Right lobe of liver (tissue), 6 donors: ENCODE measurements around the gene PRADC1. TPM values are rescaled to one million over a fixed set of nuclear protein-coding genes. Genes with fewer than 3 reads are reported as not detected.

ENCODE experiments used
- ATAC-seq, 4 donors: fragments of 200-7000 bp; cut with Tn5 transposase; one replicate each; pipeline ENCODE4 v1.9.1; 2020; ENCODE audit warnings: mild to moderate bottlenecking in 4 of 4, moderate library complexity in 4 of 4
- DNase-seq, 3 donors: peaks; one replicate each; pipeline ENCODE4 v3.0.0-alpha.2; 2020
- H3K27ac ChIP-seq, 3 donors: fragments of 200-600 bp; one replicate each; pipeline ENCODE4 v1.8.0; 2022
- H3K27me3 ChIP-seq, 2 donors: fragments of 200-600 bp; one replicate each; pipeline ENCODE4 v1.8.0; 2022
- H3K36me3 ChIP-seq, 4 donors: fragments of 200-600 bp; sonication (generic) in 1 of 4; one replicate each; pipeline versions ENCODE4 v1.5.1 to v1.8.0; 2017 to 2022; ENCODE audit warnings: control low read depth in 1 of 4
- H3K4me1 ChIP-seq, 4 donors: fragments of 200-600 bp; sonication (generic) in 1 of 4; one replicate each; pipeline versions ENCODE4 v1.5.1 to v1.8.0; 2017 to 2022; ENCODE audit warnings: control low read depth in 1 of 4
- H3K4me3 ChIP-seq, 3 donors: fragments of 200-600 bp; one replicate each; pipeline ENCODE4 v1.8.0; 2022
- H3K9me3 ChIP-seq, 4 donors: fragments of 200-600 bp; sonication (generic) in 1 of 4; one replicate each; pipeline versions ENCODE4 v1.5.1 to v1.8.0; 2017 to 2022; ENCODE audit warnings: control low read depth in 1 of 4
- POLR2A ChIP-seq: fragments of 450-650 bp; IDR thresholded peaks from one replicate; pipeline ENCODE4 v1.6.1; 2017; ENCODE audit warnings: antibody characterized with exemption, mild to moderate bottlenecking
- WGBS: methylation state at CpG from one replicate; pipeline ENCODE4 v1.1.6; 2018; ENCODE audit warnings: low coverage, low lambda C conversion rate; ENCODE audit not compliant: insufficient coverage; ENCODE audit errors: missing lambda C conversion rate; 5-methylcytosine and 5-hydroxymethylcytosine counted together
- intact Hi-C, 2 donors: fragments of 100-400 bp; cut with DNase I; formaldehyde crosslinking; loops; one replicate each; pipeline versions ENCODE4 v1.11.2 to v1.14.1; 2022
- total RNA-seq, 6 experiments: library from RNA; depleted of rRNA in 2 of 6; stranded (reverse); fragments of >200 nt in 2 of 6; fragmentation: NEBNext Ultra II Directional in 3 of 6; extraction: Animal tissue kit (Norgen Biotek cat#: 25700) in 3 of 6; gene quantifications; one replicate each; pipeline versions ENCODE4 v1.1.0 to v1.2.4, GENCODE V29; 2016 to 2023
- TF ChIP-seq, protein P1 (sequence below), 4 donors: fragments of 200-600 bp in 3 of 4; fragments of 450-650 bp in 1 of 4; IDR thresholded peaks; one replicate each; pipeline versions ENCODE4 v1.5.1 to v1.8.0; 2016 to 2022; ENCODE audit warnings: antibody characterized with exemption in 4 of 4, mild to moderate bottlenecking in 2 of 4
- donor health status: DM: no; HTN: yes; CAD: no.
- donor health status: DM: no; HTN: no; CAD: no.
- donor health status: DM: no; HTN: no; CAD: no.
- donor health status: DM: no; HTN: yes; CAD: no.
- donor health status: DM: no; HTN: yes; CAD: no.

The PRADC1 gene
- total RNA-seq, 6 experiments from 2014 or later = 17.8 to 26.1 (median 22.5) TPM

DNA sequence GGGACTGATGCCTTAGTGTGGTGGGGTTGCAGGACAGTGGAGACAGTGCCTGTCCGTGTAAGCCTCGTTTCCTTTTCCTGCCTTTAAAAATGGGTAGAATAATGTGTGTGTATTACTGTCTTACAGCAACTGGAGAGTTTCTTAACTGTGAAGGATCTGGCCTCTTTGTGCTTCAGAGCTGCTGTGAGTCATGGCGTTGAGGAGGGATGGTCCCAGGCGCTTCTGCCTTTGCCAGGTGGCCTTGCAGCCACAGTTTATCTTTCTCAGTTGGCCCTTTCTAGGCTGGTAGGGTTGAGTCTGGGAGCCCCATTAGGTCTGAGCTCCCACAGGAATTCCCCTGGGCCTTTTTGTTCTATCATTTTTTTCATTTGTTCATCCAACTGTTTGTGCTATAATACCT lies 9.2 kb downstream of the PRADC1 start:
- no peaks in the 10 kb centered on the region for H3K4me1 ChIP-seq
- no peaks in the 10 kb centered on the region for H3K9me3 ChIP-seq
- no peak for DNase-seq
- no peak overlapping the region for H3K27ac ChIP-seq
- no peak overlapping the region for H3K4me3 ChIP-seq
- intact Hi-C loops = no loop called here
- ATAC-seq = no peak
- 88% methylated on average over 4 of the region's 4 CpGs for WGBS
- H3K27me3 ChIP-seq = no peaks in the 10 kb centered on the region
- TF ChIP-seq, protein P1, sequence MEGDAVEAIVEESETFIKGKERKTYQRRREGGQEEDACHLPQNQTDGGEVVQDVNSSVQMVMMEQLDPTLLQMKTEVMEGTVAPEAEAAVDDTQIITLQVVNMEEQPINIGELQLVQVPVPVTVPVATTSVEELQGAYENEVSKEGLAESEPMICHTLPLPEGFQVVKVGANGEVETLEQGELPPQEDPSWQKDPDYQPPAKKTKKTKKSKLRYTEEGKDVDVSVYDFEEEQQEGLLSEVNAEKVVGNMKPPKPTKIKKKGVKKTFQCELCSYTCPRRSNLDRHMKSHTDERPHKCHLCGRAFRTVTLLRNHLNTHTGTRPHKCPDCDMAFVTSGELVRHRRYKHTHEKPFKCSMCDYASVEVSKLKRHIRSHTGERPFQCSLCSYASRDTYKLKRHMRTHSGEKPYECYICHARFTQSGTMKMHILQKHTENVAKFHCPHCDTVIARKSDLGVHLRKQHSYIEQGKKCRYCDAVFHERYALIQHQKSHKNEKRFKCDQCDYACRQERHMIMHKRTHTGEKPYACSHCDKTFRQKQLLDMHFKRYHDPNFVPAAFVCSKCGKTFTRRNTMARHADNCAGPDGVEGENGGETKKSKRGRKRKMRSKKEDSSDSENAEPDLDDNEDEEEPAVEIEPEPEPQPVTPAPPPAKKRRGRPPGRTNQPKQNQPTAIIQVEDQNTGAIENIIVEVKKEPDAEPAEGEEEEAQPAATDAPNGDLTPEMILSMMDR (IDR thresholded peaks at IDR 0.05) = no peak
- no peak for TF ChIP-seq POLR2A
- peaks cover 0 to 29% (median 11%) of the 10 kb centered on the region in 4 donors for H3K36me3 ChIP-seq

- Histone ChIP-seq H3K36me3 (peaks cover 0 to 24% (median 10%) of the 10 kb centered on the region in 4 donors), H3K27ac (no peak overlapping the region), H3K4me1 (no peaks in the 10 kb centered on the region), H3K4me3 (no peak overlapping the region), H3K9me3 (no peaks in the 10 kb centered on the region), H3K27me3 (no peaks in the 10 kb centered on the region)
- intact Hi-C loops = no loop called here
- ATAC-seq = no peak
- no peak for TF ChIP-seq POLR2A
- TF ChIP-seq, protein P1 (IDR thresholded peaks at IDR 0.05) = no peak
- peak in 1 of 3 donors; percentile 7 for DNase-seq
Observed at GRCh38 chr2:73218298-73218697, 14.7 kb downstream of the PRADC1 start.

GRCh38 chr2:73217826-73218225 lies 15.2 kb downstream of the PRADC1 start:
- ATAC-seq (no peak), DNase-seq (no peak)

GRCh38 chr2:73217160-73217559 lies 15.9 kb downstream of the PRADC1 start:
- Histone ChIP-seq H3K9me3 (no peaks in the 10 kb centered on the region), H3K27me3 (no peaks in the 10 kb centered on the region), H3K36me3 (peaks cover 0 to 17% (median 9%) of the 10 kb centered on the region in 4 donors), H3K4me1 (no peaks in the 10 kb centered on the region), H3K27ac (no peak overlapping the region), H3K4me3 (no peak overlapping the region)
- WGBS = 88% methylated on average over 5 of the region's 5 CpGs
- TF ChIP-seq POLR2A = no peak
- TF ChIP-seq, protein P1 (IDR thresholded peaks at IDR 0.05) = no peak
- intact Hi-C loops = no loop called here
- ATAC-seq (no peak), DNase-seq (peak in 1 of 3 donors; percentile 2)

More at GRCh38 chr2:73217826-73218225, 15.2 kb downstream of the PRADC1 start:
- intact Hi-C loops = no loop called here
- 100% methylated on average over 2 of the region's 2 CpGs for WGBS
- TF ChIP-seq, protein P1 (IDR thresholded peaks at IDR 0.05) = no peak
- TF ChIP-seq POLR2A = no peak
- no peaks in the 10 kb centered on the region for H3K27me3 ChIP-seq
- peaks cover 0 to 20% (median 10%) of the 10 kb centered on the region in 4 donors for H3K36me3 ChIP-seq
- H3K27ac ChIP-seq = no peak overlapping the region
- H3K4me3 ChIP-seq = no peak overlapping the region
- H3K9me3 ChIP-seq = no peaks in the 10 kb centered on the region
- no peaks in the 10 kb centered on the region for H3K4me1 ChIP-seq

GRCh38 chr2:73215254-73215653 lies 17.8 kb downstream of the PRADC1 start:
- ATAC-seq (no peak), DNase-seq (no peak)
- no peaks in the 10 kb centered on the region for H3K9me3 ChIP-seq
- H3K36me3 ChIP-seq = peaks cover 0 to 4% (median 0%) of the 10 kb centered on the region in 4 donors
- 63% methylated on average over 4 of the region's 4 CpGs for WGBS
- H3K4me3 ChIP-seq = peak overlapping the region in 1 of 3 donors; percentile 91
- H3K27me3 ChIP-seq = no peaks in the 10 kb centered on the region
- intact Hi-C loops = no loop called here
- TF ChIP-seq, protein P1 (IDR thresholded peaks at IDR 0.05) = no peak
- TF ChIP-seq POLR2A = no peak
- H3K4me1 ChIP-seq = no peaks in the 10 kb centered on the region
- no peak overlapping the region for H3K27ac ChIP-seq
